ENCODE measurements around the gene DESI1. TPM values are rescaled to one million over a fixed set of nuclear protein-coding genes. Genes with fewer than 3 reads are reported as not detected.
"Not testable (repeated sequence)": the region's sequence is repeated elsewhere in the genome, so short reads cannot be mapped to it uniquely, and the experiment has no call there.

Gene DESI1
- total RNA-seq, 1 donor from 2014 or later = 26.1 TPM

DNA sequence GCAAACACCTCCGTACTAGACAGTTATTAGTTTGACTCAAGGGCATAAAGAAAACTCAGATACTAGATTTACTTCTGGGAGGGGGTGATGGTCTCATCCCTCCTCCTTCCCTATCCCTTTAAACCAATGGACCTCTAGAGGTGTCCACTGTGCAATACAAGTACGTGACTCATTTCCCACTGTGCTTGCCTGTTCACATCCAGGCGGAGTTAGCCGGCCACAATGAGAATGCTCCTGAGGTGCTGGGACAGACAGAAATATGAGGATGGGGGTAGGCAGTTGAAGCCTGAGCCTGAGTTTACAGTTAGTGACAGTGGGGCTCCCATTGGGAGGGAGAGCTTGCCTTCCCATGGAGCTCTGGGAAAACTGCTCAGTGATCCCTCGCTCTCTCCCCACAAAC, 22.8 kb downstream of the DESI1 start:
- TF ChIP-seq CTCF (IDR thresholded peaks at IDR 0.05) = no peak
- Histone ChIP-seq H3K9me3 (no peaks in the 10 kb centered on the region), H3K27me3 (ENCODE audit: low read depth) (no peaks in the 10 kb centered on the region), H3K27ac (no peak overlapping the region), H3K36me3 (peaks cover 42% of the 10 kb centered on the region), H3K4me1 (peaks cover 11% of the 10 kb centered on the region), H3K4me3 (no peak overlapping the region)
- ATAC-seq = no peak
- intact Hi-C loops (cut with DNase I) = loop anchor here (10.0 kb wide), 1 partner anchor 53 kb away; the partner anchor contains the start of gene POLR3H
- DNase-seq = no peak

DNA sequence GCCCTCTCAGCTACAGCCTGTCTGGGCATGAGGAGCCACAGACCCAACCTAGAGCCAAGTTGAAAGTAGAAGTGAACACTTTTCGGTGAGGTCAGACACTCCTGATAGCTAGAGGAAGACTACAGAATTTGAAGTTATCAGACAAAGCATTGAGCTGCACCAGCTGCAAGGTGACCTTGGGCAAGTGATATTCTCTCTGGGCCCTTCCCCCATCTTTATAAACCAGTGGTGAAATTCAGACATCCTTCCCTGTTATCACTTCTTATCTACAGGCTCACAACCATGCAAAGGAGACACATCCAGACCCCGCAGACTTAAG, 23.2 kb downstream of the DESI1 start:
- Histone ChIP-seq H3K27me3 (ENCODE audit: low read depth) (no peaks in the 10 kb centered on the region), H3K4me1 (peaks cover 11% of the 10 kb centered on the region), H3K36me3 (peaks cover 37% of the 10 kb centered on the region), H3K4me3 (no peak overlapping the region), H3K9me3 (no peaks in the 10 kb centered on the region), H3K27ac (no peak overlapping the region)
- DNase-seq = no peak
- intact Hi-C loops (cut with DNase I) = loop anchor here (10.0 kb wide), 1 partner anchor 53 kb away; the partner anchor contains the start of gene POLR3H
- no peak for TF ChIP-seq CTCF (IDR thresholded peaks at IDR 0.05)
- no peak for ATAC-seq

DNA sequence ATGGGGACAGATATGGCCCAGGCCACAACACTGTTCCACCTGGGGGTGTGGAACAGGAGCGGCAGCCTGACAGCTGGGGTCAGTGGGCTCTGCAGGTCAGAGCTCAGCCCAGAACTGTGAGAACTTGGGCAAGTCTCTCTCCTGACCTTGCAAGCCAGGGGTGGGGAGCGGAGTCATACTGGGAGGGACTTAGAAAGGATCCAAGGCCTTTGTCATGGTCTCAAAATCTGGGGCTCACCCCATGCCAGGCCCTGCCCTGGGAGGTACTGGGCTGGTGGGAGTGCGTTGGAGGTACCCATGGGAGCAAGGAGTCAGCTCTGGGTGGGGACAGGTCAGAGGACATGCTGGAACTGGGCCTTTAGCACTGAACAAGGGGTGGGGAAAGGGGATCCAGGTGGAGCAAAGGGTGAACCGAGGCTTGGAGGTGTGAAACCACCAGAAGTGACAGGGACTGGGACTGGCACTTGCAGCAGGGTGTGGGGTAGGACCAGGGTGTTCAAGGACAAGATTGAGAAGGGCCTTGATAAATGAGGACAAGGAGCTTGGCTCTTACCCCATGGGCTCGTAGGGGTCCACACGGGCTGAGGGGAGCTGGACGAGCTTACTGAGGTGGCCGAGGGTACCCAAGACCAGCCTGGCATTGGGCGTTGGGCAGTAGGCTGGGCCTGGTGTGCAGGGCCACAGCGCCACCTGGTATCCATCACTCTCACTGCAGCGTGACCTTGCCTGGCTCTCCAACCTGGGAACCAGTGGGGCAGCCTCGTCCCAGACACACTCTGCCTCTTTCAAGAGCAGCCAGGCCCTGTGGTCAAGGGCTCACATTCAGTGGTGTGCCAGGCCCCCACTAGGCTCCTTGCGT, 23.8 kb downstream of the DESI1 start:
- Histone ChIP-seq H3K27ac (no peak overlapping the region), H3K9me3 (no peaks in the 10 kb centered on the region), H3K36me3 (peaks cover 31% of the 10 kb centered on the region), H3K27me3 (ENCODE audit: low read depth) (no peaks in the 10 kb centered on the region), H3K4me1 (peaks cover 11% of the 10 kb centered on the region), H3K4me3 (no peak overlapping the region)
- peak; percentile 94 to 95 for ATAC-seq
- TF ChIP-seq CTCF (IDR thresholded peaks at IDR 0.05) = peak; percentile 74
- DNase-seq = peak; percentile 78
- intact Hi-C loops (cut with DNase I) = loop anchor here (10.0 kb wide), 1 partner anchor 52 kb away; the partner anchor contains the start of gene POLR3H

- peaks cover 18% of the 10 kb centered on the region for H3K36me3 ChIP-seq
- ATAC-seq = no peak
- H3K4me3 ChIP-seq = no peak overlapping the region
- intact Hi-C loops (cut with DNase I) = loop anchor here (10.0 kb wide), 1 partner anchor 51 kb away; the partner anchor contains the start of gene POLR3H
- H3K4me1 ChIP-seq = peaks cover 11% of the 10 kb centered on the region
- TF ChIP-seq CTCF (IDR thresholded peaks at IDR 0.05) = no peak
- no peak for DNase-seq
- H3K9me3 ChIP-seq = no peaks in the 10 kb centered on the region
- no peaks in the 10 kb centered on the region for H3K27me3 ChIP-seq (ENCODE audit: low read depth)
- H3K27ac ChIP-seq = no peak overlapping the region
Observed at GRCh38 chr22:41595703-41596102, 25.1 kb downstream of the DESI1 start.

- not testable (repeated sequence) for H3K27me3 ChIP-seq (ENCODE audit: low read depth); H3K4me3 ChIP-seq; H3K36me3 ChIP-seq; ATAC-seq; H3K9me3 ChIP-seq; H3K27ac ChIP-seq; DNase-seq
- intact Hi-C loops (cut with DNase I) = loop anchor here (10.0 kb wide), 1 partner anchor 49 kb away; the partner anchor contains the start of gene POLR3H
- peaks cover 19% of the 10 kb centered on the region for H3K4me1 ChIP-seq
Observed at GRCh38 chr22:41593336-41593960, 27.4 kb downstream of the DESI1 start.
